Mesothelial cell of epicardium (in vitro differentiated cells): Measurements from ENCODE around the gene SLC38A9. TPM values are rescaled to one million over a fixed set of nuclear protein-coding genes. Genes with fewer than 3 reads are reported as not detected.

ENCODE experiments used
- DNase-seq, 2 experiments: peaks; one replicate each; pipeline ENCODE4 v3.0.0; 2021; ENCODE audit warnings: low spot score in 2 of 2; ENCODE audit not compliant: unreplicated experiment in 2 of 2
- H3K27ac Mint-ChIP-seq: 2 replicates; pipeline ENCODE4 v1.8.0; 2021; ENCODE audit warnings: mixed read lengths
- H3K27me3 Mint-ChIP-seq: 2 replicates; pipeline ENCODE4 v1.8.0; 2021; ENCODE audit warnings: low read depth, mixed read lengths
- H3K36me3 Mint-ChIP-seq: 2 replicates; pipeline ENCODE4 v1.8.0; 2021; ENCODE audit warnings: mixed read lengths
- H3K4me1 Mint-ChIP-seq: 2 replicates; pipeline ENCODE4 v1.8.0; 2021; ENCODE audit warnings: mixed read lengths
- H3K4me3 Mint-ChIP-seq: 2 replicates; pipeline ENCODE4 v1.8.0; 2021; ENCODE audit warnings: mild to moderate bottlenecking, moderate library complexity, mixed read lengths
- H3K9me3 Mint-ChIP-seq: 2 replicates; pipeline ENCODE4 v1.8.0; 2021; ENCODE audit warnings: mixed read lengths
- total RNA-seq: library from RNA; stranded (reverse); gene quantifications from 3 replicates; pipeline ENCODE4 v1.2.1, GENCODE V29; 2021
- TF ChIP-seq, protein P1 (sequence below): fragments of 200-600 bp; sonication (generic); IDR thresholded peaks from one replicate; pipeline ENCODE4 v1.5.0; 2021; ENCODE audit warnings: antibody characterized with exemption; ENCODE audit not compliant: unreplicated experiment

SLC38A9 gene
- total RNA-seq, 1 donor from 2014 or later = 39.9 TPM

- DNase-seq = no peak
- Mint-ChIP-seq H3K4me1 (peaks cover 29% of the 10 kb centered on the region), H3K9me3 (no peaks in the 10 kb centered on the region), H3K27me3 (no peaks in the 10 kb centered on the region), H3K27ac (no peak overlapping the region), H3K4me3 (no peak overlapping the region), H3K36me3 (peaks cover 12% of the 10 kb centered on the region)
- TF ChIP-seq, protein P1, sequence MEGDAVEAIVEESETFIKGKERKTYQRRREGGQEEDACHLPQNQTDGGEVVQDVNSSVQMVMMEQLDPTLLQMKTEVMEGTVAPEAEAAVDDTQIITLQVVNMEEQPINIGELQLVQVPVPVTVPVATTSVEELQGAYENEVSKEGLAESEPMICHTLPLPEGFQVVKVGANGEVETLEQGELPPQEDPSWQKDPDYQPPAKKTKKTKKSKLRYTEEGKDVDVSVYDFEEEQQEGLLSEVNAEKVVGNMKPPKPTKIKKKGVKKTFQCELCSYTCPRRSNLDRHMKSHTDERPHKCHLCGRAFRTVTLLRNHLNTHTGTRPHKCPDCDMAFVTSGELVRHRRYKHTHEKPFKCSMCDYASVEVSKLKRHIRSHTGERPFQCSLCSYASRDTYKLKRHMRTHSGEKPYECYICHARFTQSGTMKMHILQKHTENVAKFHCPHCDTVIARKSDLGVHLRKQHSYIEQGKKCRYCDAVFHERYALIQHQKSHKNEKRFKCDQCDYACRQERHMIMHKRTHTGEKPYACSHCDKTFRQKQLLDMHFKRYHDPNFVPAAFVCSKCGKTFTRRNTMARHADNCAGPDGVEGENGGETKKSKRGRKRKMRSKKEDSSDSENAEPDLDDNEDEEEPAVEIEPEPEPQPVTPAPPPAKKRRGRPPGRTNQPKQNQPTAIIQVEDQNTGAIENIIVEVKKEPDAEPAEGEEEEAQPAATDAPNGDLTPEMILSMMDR = no peak
Observed at GRCh38 chr5:55636177-55636576, 75.9 kb downstream of the SLC38A9 start.

DNA sequence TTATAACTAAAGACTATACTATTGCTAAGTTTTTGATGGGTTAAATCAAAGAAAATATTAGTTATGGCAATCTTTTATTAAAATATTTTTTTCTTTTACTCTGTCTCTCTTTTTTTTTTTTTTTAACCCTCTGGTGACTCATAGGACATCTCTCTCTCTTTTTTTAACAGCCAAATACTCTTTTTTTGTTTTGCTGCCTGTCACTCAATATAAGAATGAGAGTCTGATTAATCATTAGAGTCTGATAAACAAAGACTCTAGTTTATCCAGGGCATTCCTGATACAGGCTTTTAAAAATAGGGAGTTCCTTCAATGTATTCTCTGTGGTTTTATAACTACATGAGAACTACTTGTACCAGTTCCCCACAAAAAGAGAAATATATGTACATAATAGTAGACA lies 77.3 kb downstream of the SLC38A9 start:
- no peak for DNase-seq
- Mint-ChIP-seq H3K27ac (no peak overlapping the region), H3K4me3 (no peak overlapping the region), H3K9me3 (no peaks in the 10 kb centered on the region), H3K27me3 (no peaks in the 10 kb centered on the region), H3K36me3 (peaks cover 9% of the 10 kb centered on the region), H3K4me1 (peaks cover 31% of the 10 kb centered on the region)
- TF ChIP-seq, protein P1 = no peak

- DNase-seq = no peak
- peaks cover 31% of the 10 kb centered on the region for H3K4me1 Mint-ChIP-seq
- TF ChIP-seq, protein P1 = no peak
- peaks cover 11% of the 10 kb centered on the region for H3K36me3 Mint-ChIP-seq
- peak overlapping the region; percentile 30 for H3K27ac Mint-ChIP-seq
- no peak overlapping the region for H3K4me3 Mint-ChIP-seq
- no peaks in the 10 kb centered on the region for H3K27me3 Mint-ChIP-seq
- H3K9me3 Mint-ChIP-seq = no peaks in the 10 kb centered on the region
Observed at GRCh38 chr5:55634209-55634805, 77.8 kb downstream of the SLC38A9 start.

DNA sequence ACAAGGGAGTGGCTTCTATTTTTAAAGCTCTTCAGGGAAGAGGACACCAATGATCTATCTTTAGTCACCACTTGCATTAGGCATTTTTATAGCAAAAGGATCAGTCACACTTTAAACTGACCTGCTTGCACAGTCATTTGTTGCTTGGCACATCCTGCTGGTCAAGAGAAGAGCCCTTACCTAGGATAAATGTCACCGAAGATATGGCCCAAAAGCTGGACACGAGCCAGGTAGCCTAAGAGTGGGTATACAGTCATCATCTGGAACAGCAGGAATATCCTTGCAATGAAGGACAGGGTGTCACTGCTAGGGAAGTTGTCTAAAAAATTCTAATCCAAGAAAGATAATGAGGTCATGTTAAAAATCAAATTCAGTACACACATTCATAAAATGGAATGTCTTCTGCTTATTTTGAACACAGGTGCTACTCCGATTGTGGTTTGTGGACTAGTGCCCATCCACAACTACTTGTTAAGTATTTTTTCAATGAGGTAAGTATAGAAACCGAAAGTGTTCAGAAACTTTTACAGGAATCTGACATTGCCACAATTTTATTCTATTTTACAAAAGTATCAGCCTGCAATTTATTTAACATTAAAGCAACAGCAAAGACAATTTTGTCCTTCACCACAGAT lies 78.4 kb downstream of the SLC38A9 start:
- H3K9me3 Mint-ChIP-seq = no peaks in the 10 kb centered on the region
- H3K27me3 Mint-ChIP-seq = no peaks in the 10 kb centered on the region
- DNase-seq = no peak
- peaks cover 31% of the 10 kb centered on the region for H3K4me1 Mint-ChIP-seq
- TF ChIP-seq, protein P1 = no peak
- H3K27ac Mint-ChIP-seq = peak overlapping the region; percentile 30
- H3K36me3 Mint-ChIP-seq = peaks cover 11% of the 10 kb centered on the region
- H3K4me3 Mint-ChIP-seq = no peak overlapping the region

GRCh38 chr5:55629815-55630214 lies 82.3 kb downstream of the SLC38A9 start:
- H3K36me3 Mint-ChIP-seq = peaks cover 11% of the 10 kb centered on the region
- DNase-seq = no peak
- H3K4me3 Mint-ChIP-seq = no peak overlapping the region
- H3K4me1 Mint-ChIP-seq = peaks cover 38% of the 10 kb centered on the region
- H3K9me3 Mint-ChIP-seq = no peaks in the 10 kb centered on the region
- H3K27me3 Mint-ChIP-seq = no peaks in the 10 kb centered on the region
- no peak overlapping the region for H3K27ac Mint-ChIP-seq
- TF ChIP-seq, protein P1 = no peak
